VCaP (cell line): ENCODE results near the gene PTP4A1.

Source experiments
- H3K27ac ChIP-seq: fragments of 450-650 bp; 2 replicates; pipeline ENCODE4 v1.5.1; 2017
- CTCF ChIP-seq: fragments of 450-650 bp; conservative IDR thresholded peaks from 2 replicates; pipeline ENCODE4 v1.5.1; 2017; ENCODE audit warnings: mild to moderate bottlenecking, moderate library complexity

The PTP4A1 gene

GRCh38 chr6:63600136-63600535, 27.9 kb downstream of the PTP4A1 start:
- TF ChIP-seq CTCF, result no peak
- H3K27ac ChIP-seq, result no peak overlapping the region

DNA sequence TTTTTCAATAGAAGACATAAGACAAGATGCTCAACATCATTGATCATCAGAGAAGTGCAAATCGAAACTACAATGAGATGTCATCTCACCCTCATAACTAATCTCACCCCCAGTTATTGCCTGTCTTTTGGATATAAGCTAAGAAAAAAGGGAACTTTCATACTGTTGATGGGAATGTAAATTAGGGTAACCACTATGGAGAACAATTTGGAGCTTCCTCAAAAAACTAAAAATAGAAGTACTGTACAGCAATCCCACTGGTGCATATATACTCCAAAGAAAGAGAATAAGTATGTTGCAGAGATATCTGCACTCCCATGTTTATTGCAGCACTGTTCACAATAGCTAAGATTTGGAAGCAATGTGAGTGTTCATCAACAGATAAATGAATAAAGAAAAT, 37.0 kb downstream of the PTP4A1 start:
- H3K27ac ChIP-seq, result no peak overlapping the region
- no peak for TF ChIP-seq CTCF

GRCh38 chr6:63610944-63611343, 38.7 kb downstream of the PTP4A1 start:
- no peak overlapping the region for H3K27ac ChIP-seq
- no peak for TF ChIP-seq CTCF

- no peak overlapping the region for H3K27ac ChIP-seq
- no peak for TF ChIP-seq CTCF
These were observed 39.3 kb downstream of the PTP4A1 start for GRCh38 chr6:63611560-63611959.

- no peak overlapping the region for H3K27ac ChIP-seq
- no peak for TF ChIP-seq CTCF
These were observed 43.3 kb downstream of the PTP4A1 start for GRCh38 chr6:63615590-63615989.
